Measurements from ENCODE around the gene FAM114A1.
"Not testable (repeated sequence)": the region's sequence is repeated elsewhere in the genome, so short reads cannot be mapped to it uniquely, and the experiment has no call there.

The FAM114A1 gene

GRCh38 chr4:38968668-38969067, 101.1 kb downstream of the FAM114A1 start:
- no peak for TF ChIP-seq ZNF274 (IDR thresholded peaks at IDR 0.05; ENCODE audit: low read depth, low read length)
- no peak overlapping the region for H3K4me3 ChIP-seq (ENCODE audit: low read length)

- H3K4me3 ChIP-seq (ENCODE audit: low read length), result no peak overlapping the region
- no peak for TF ChIP-seq ZNF274 (IDR thresholded peaks at IDR 0.05; ENCODE audit: low read depth, low read length)
These were observed 108.7 kb downstream of the FAM114A1 start for GRCh38 chr4:38976308-38976707.

DNA sequence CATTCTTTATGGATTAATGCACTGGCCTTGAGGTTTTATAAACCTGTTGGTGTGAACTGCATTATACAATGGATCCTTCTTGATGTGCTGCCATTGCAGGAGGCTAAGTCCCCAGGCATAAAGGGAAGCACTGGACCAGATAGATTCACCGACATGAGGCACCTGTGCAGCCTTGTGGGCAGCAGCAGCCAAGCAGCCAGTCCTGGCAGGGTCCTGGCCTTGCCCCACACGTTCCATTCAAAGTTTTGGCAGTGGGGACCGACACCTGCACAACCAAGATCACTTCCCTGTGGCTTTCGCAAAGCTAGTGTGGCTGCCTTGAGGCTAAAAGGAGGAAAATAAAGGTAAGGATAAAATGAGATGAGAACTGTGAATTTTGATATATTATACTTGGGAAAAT, 111.5 kb downstream of the FAM114A1 start:
- H3K4me3 ChIP-seq (ENCODE audit: low read length), result no peak overlapping the region
- no peak for TF ChIP-seq ZNF274 (IDR thresholded peaks at IDR 0.05; ENCODE audit: low read depth, low read length)

- no peak for TF ChIP-seq ZNF274 (IDR thresholded peaks at IDR 0.05; ENCODE audit: low read depth, low read length)
- H3K4me3 ChIP-seq (ENCODE audit: low read length), result no peak overlapping the region
These were observed 112.1 kb downstream of the FAM114A1 start for GRCh38 chr4:38979511-38980230.

DNA sequence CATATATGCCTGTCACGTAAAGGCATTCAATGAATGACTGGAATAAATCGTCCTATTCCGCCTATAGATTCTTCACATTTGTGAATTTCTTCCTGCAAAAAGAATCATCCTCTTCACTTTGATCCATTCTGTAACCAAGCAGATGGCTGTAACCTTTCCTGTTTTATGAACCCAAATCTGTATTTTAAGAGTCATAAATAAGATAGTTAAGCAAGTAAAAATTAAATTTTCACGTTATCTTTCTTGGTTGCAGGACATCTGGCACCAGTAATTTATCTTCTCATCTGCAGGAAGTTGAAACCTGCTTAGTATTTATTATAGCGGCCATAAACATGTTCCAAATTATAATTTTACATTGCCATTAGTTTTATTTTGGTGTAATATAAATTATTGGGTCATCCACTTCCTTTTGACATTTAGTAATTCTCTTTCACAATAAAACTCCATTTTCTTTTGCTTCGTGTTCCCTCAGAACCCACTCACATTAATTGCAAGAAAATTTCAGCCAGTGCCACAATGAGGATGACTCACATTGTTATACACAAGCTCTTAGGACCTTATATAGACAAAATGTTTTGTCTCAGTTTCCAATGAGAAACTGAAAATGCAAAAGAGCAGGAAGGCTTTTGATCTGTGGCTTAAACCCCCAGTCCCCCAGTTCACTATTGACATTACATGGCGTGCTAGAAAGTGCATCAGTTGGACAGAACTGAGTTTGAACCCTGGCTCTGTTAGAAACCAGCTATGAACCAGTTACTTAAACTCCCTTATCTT, 113.5 kb downstream of the FAM114A1 start:
- no peak for TF ChIP-seq ZNF274 (IDR thresholded peaks at IDR 0.05; ENCODE audit: low read depth, low read length)
- no peak overlapping the region for H3K4me3 ChIP-seq (ENCODE audit: low read length)

DNA sequence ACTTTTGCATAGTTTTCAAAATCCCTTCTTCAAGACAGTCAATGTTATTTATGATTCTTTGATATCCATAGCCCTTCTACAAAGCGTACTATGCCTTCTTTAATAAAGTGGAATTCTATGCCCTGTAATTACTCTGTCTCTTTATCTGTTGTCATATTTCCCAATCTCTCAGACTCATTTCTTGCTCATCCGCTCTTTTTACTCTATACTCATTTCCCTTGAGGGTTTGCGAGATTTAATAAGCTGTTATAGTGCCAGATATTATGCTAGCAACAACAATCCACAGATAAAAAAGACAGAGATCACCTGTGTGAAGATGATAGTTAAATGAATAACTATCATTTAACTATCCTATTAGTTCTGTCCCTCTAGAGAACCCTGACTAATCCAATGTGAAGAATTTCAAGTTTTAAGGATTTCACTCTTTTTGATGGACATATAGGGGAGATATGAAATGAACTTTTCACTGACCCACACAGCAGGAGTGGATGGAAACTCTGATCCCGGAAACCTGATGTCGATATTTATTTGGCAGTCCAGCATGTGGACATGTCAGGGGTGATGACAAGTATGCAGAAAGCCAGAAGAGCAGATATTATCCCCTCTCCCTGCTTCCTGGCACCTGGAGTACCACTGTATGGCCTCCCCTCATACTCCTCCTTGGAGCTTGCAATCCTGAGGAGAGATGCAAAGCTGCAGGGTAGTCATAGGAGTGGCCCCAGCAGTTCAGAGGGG, 114.9 kb downstream of the FAM114A1 start:
- TF ChIP-seq ZNF274 (IDR thresholded peaks at IDR 0.05; ENCODE audit: low read depth, low read length), result no peak
- no peak overlapping the region for H3K4me3 ChIP-seq (ENCODE audit: low read length)

- H3K4me3 ChIP-seq (ENCODE audit: low read length), result no peak overlapping the region
- no peak for TF ChIP-seq ZNF274 (IDR thresholded peaks at IDR 0.05; ENCODE audit: low read depth, low read length)
These were observed 115.7 kb downstream of the FAM114A1 start for GRCh38 chr4:38983291-38983690.

DNA sequence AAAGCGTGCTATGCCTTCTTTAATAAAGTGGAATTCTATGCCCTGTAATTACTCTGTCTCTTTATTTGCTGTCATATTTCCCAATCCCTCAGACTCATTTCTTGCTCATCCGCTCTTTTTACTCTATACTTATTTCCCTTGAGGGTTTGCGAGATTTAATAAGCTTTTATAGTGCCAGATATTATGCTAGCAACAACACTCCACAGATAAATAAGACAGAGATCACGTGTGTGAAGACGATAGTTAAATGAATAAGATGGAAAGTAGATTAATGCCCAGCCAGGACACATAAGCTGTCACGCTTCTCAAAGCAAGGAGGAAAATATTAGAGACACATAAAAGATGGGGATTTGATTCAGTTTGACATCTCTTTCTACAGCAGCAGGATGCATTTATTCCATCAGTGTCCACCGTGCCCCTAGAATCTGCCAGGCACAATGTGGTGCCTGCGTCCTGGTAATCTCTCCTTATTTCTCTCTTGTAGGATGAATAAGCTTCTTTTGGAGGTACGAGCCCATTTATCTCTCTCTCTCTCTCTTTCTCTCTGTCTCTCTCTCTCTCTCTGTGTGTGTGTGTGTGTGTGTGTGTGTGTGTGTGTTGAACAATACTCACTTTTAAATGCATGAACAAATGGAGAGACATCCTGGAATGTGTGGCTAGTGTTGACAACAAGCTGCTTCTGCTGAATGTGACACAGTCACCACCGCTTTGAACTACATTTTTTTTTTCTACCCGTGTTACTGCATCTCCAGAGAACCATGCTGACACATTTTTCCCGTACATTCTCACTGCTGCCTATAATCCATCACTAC, 116.4 kb downstream of the FAM114A1 start:
- TF ChIP-seq ZNF274 (IDR thresholded peaks at IDR 0.05; ENCODE audit: low read depth, low read length), result no peak
- H3K4me3 ChIP-seq (ENCODE audit: low read length), result no peak overlapping the region

- TF ChIP-seq ZNF274 (IDR thresholded peaks at IDR 0.05; ENCODE audit: low read depth, low read length), result no peak
- H3K4me3 ChIP-seq (ENCODE audit: low read length), result peak overlapping the region; percentile 10; the same call in 1 of the 2 replicates
These were observed 117.9 kb downstream of the FAM114A1 start for GRCh38 chr4:38985410-38986100.

DNA sequence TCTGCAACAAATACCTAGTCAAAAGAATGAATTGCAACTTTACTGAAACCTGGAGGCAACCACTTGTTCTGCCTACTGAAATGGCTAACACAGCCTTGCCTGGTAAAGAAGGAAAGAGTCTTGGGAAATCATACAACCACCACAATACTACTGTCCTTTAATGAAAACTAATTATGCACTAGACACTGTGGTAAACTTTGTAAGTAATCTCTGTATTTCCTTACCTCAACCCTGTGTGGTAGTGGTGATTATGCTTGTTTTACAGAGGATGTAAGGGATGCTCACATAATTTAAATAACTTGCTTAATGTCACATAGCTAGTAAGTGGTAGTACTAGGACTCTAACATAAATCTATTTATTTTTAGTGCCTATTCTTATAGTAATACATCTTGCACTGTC, 119.9 kb downstream of the FAM114A1 start:
- H3K4me3 ChIP-seq (ENCODE audit: low read length), result no peak overlapping the region
- no peak for TF ChIP-seq ZNF274 (IDR thresholded peaks at IDR 0.05; ENCODE audit: low read depth, low read length)

- H3K4me3 ChIP-seq (ENCODE audit: low read length), result not testable (repeated sequence)
These were observed 120.7 kb downstream of the FAM114A1 start for GRCh38 chr4:38988353-38988752.

- no peak for TF ChIP-seq ZNF274 (IDR thresholded peaks at IDR 0.05; ENCODE audit: low read depth, low read length)
- no peak overlapping the region for H3K4me3 ChIP-seq (ENCODE audit: low read length)
These were observed 121.9 kb downstream of the FAM114A1 start for GRCh38 chr4:38989487-38989886.

DNA sequence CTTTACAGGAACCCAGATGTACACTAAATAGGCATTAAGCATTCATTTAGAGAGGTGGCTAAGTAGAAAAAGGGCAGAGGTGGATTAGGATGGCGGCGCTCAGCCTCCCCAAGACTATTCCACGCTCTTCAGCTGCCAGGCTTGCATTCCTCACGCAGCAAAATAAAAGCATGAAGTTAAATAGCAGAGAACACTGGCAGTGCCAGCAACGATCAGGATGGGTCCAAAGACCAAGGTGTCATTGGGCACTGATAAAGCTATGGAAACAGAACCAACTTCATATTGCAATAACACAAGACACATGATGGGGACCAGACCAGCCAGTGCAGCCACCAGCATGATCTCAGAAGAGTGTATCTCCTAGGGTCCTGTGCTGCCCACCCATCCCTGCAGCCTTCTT, 122.6 kb downstream of the FAM114A1 start:
- TF ChIP-seq ZNF274 (IDR thresholded peaks at IDR 0.05; ENCODE audit: low read depth, low read length), result no peak
- H3K4me3 ChIP-seq (ENCODE audit: low read length), result no peak overlapping the region

Data from GM08714 (cell line).